Mesenchymal stem cell (in vitro differentiated cells and primary cell): Measurements from ENCODE around the gene POLN.
"Not testable (repeated sequence)": the region's sequence is repeated elsewhere in the genome, so short reads cannot be mapped to it uniquely, and the experiment has no call there.

Experiments
- DNase-seq: peaks from one replicate; pipeline ENCODE4 v3.0.0-alpha.2; 2013
- H2AFZ ChIP-seq: one replicate; pipeline ENCODE4 v1.6.1; 2013; ENCODE audit warnings: low read depth, mild to moderate bottlenecking, control low read depth, inconsistent platforms, low read length, moderate library complexity
- H2AK5ac ChIP-seq: 2 replicates; pipeline ENCODE4 v1.6.1; 2013; ENCODE audit warnings: low read length, moderate library complexity, mild to moderate bottlenecking, inconsistent platforms; ENCODE audit not compliant: severe bottlenecking
- H2BK120ac ChIP-seq: one replicate; pipeline ENCODE4 v1.6.1; 2013; ENCODE audit warnings: low read depth, mild to moderate bottlenecking, inconsistent platforms, low read length, moderate library complexity
- H2BK12ac ChIP-seq, 2 experiments: one replicate each; pipeline ENCODE4 v1.6.1; 2013; ENCODE audit warnings: inconsistent platforms in 2 of 2, low read length in 2 of 2, mild to moderate bottlenecking in 2 of 2, moderate library complexity in 2 of 2, control low read depth in 1 of 2
- H2BK15ac ChIP-seq: one replicate; pipeline ENCODE4 v1.6.1; 2013; ENCODE audit warnings: mild to moderate bottlenecking, low read depth, inconsistent platforms; ENCODE audit not compliant: poor library complexity, severe bottlenecking
- H2BK5ac ChIP-seq: 2 replicates; pipeline ENCODE4 v1.6.1; 2013; ENCODE audit warnings: low read depth, mild to moderate bottlenecking, low read length, control low read depth, inconsistent platforms; ENCODE audit not compliant: poor library complexity, severe bottlenecking
- H3K14ac ChIP-seq, 2 experiments: one replicate each; pipeline ENCODE4 v1.6.1; 2013; ENCODE audit warnings: inconsistent platforms in 2 of 2, low read length in 2 of 2, control low read depth in 1 of 2, mild to moderate bottlenecking in 1 of 2, moderate library complexity in 1 of 2
- H3K18ac ChIP-seq, 2 experiments: one replicate each; pipeline ENCODE4 v1.6.1; 2013; ENCODE audit warnings: inconsistent platforms in 2 of 2, low read length in 2 of 2, control low read depth in 1 of 2, low read depth in 1 of 2, mild to moderate bottlenecking in 1 of 2
- H3K23ac ChIP-seq, 2 experiments: one replicate each; pipeline ENCODE4 v1.6.1; 2013; ENCODE audit warnings: inconsistent platforms in 2 of 2, low read length in 2 of 2, mild to moderate bottlenecking in 2 of 2, moderate library complexity in 2 of 2, control low read depth in 1 of 2
- H3K27ac ChIP-seq: 2 replicates; pipeline ENCODE4 v1.5.1; 2013; ENCODE audit warnings: mild to moderate bottlenecking, moderate library complexity, low read length, control low read depth, inconsistent platforms; ENCODE audit not compliant: poor library complexity, severe bottlenecking
- H3K27me3 ChIP-seq, 2 experiments: 2 replicates each; pipeline versions ENCODE4 v1.6.1 to v1.7.0; 2013; ENCODE audit warnings: low read length in 2 of 2, mild to moderate bottlenecking in 2 of 2, moderate library complexity in 2 of 2, control low read depth in 1 of 2, inconsistent platforms in 1 of 2; ENCODE audit not compliant: control insufficient read depth in 1 of 2, insufficient read depth in 1 of 2
- H3K36me3 ChIP-seq, 2 experiments: 2 replicates each; pipeline versions ENCODE4 v1.6.1 to v1.7.0; 2013; ENCODE audit warnings: low read length in 2 of 2, control low read depth in 1 of 2, inconsistent platforms in 1 of 2, low read depth in 1 of 2, mild to moderate bottlenecking in 1 of 2; ENCODE audit not compliant: insufficient read depth in 2 of 2, control insufficient read depth in 1 of 2
- H3K4ac ChIP-seq, 2 experiments: one replicate each; pipeline ENCODE4 v1.6.1; 2013; ENCODE audit warnings: inconsistent platforms in 2 of 2, low read length in 2 of 2, mild to moderate bottlenecking in 2 of 2, moderate library complexity in 2 of 2, control low read depth in 1 of 2, low read depth in 1 of 2
- H3K4me1 ChIP-seq: 2 replicates; pipeline ENCODE4 v1.6.1; 2013; ENCODE audit warnings: low read depth, low read length, control low read depth; ENCODE audit not compliant: control insufficient read depth, insufficient read depth
- H3K4me2 ChIP-seq: 2 replicates; pipeline ENCODE4 v1.6.1; 2013; ENCODE audit warnings: low read length, mild to moderate bottlenecking, inconsistent platforms; ENCODE audit not compliant: poor library complexity, severe bottlenecking
- H3K4me3 ChIP-seq, 2 experiments: 2 replicates each; pipeline versions ENCODE4 v1.5.1 to v1.7.0; 2013; ENCODE audit warnings: low read length in 2 of 2, mild to moderate bottlenecking in 2 of 2, control low read depth in 1 of 2, low read depth in 1 of 2; ENCODE audit not compliant: insufficient read depth in 1 of 2
- H3K79me1 ChIP-seq: replicated peaks from 2 replicates; pipeline ENCODE4 v1.6.1; 2013; ENCODE audit warnings: mild to moderate bottlenecking, control low read depth, low read length, inconsistent platforms; ENCODE audit not compliant: poor library complexity, severe bottlenecking
- H3K9ac ChIP-seq: 2 replicates; pipeline ENCODE4 v1.7.0; 2013; ENCODE audit warnings: mild to moderate bottlenecking, low read length, moderate library complexity
- H3K9me3 ChIP-seq: 2 replicates; pipeline ENCODE4 v1.7.0; 2013; ENCODE audit warnings: mild to moderate bottlenecking, low read length; ENCODE audit not compliant: control insufficient read depth
- H4K8ac ChIP-seq: one replicate; pipeline ENCODE4 v1.6.1; 2013; ENCODE audit warnings: inconsistent platforms, mild to moderate bottlenecking, low read length, moderate library complexity
- H4K91ac ChIP-seq: one replicate; pipeline ENCODE4 v1.6.1; 2013; ENCODE audit warnings: mild to moderate bottlenecking, low read length, inconsistent platforms
- WGBS: methylation state at CpG from one replicate; pipeline ENCODE4 v1.1.7; 2013; ENCODE audit warnings: mixed read lengths; 5-methylcytosine and 5-hydroxymethylcytosine counted together

Gene POLN

GRCh38 chr4:2231082-2231481 lies 10.8 kb downstream of the POLN start:
- Histone ChIP-seq H3K14ac (no peak overlapping the region), H2BK120ac (no peak overlapping the region), H3K18ac (no peak overlapping the region), H4K91ac (no peak overlapping the region), H3K79me1 (peaks cover 6% of the 10 kb centered on the region), H3K4me1 (peaks cover 2% of the 10 kb centered on the region), H2AK5ac (no peak overlapping the region), H2AFZ (no peak overlapping the region), H3K36me3 (peaks cover 5 to 37% of the 10 kb centered on the region in 2 experiments), H3K4me3 (no peak overlapping the region), H3K9ac (no peak overlapping the region), H2BK5ac (no peak overlapping the region), H4K8ac (no peak overlapping the region), H3K9me3 (no peaks in the 10 kb centered on the region), H3K27me3 (no peaks in the 10 kb centered on the region), H2BK12ac (no peak overlapping the region), H3K27ac (no peak overlapping the region), H3K4me2 (no peak overlapping the region), H2BK15ac (no peak overlapping the region), H3K4ac (no peak overlapping the region), H3K23ac (no peak overlapping the region)
- DNase-seq: no peak
- WGBS: 100% methylated on average over 6 of the region's 6 CpGs

DNA sequence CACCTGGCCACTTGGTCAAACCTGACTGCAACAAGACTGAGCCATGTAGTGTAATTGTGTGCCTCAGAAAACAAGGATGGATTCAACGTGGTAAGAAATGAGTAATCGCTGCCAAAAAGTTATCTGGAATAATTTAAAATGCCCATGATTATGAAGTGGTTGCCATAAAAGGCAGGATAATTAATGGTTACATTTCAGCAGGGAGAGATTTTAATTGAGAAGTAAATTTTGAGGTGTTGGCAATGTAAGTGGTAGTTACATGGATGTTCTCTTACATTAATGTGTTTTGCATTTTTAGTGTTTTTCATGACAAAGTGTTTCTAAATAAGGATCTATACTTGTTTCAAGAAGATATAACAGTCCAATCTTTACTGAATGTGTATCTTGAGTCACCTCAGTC lies 15.7 kb downstream of the POLN start:
- Histone ChIP-seq H3K14ac (no peak overlapping the region), H3K4ac (no peak overlapping the region), H3K36me3 (peaks cover 8 to 30% of the 10 kb centered on the region in 2 experiments), H3K18ac (no peak overlapping the region), H3K9ac (no peak overlapping the region), H4K91ac (no peak overlapping the region), H3K27ac (no peak overlapping the region), H3K9me3 (no peaks in the 10 kb centered on the region), H2BK12ac (no peak overlapping the region), H3K79me1 (peaks cover 5% of the 10 kb centered on the region), H3K23ac (no peak overlapping the region), H3K4me1 (peaks cover 1% of the 10 kb centered on the region), H3K27me3 (no peaks in the 10 kb centered on the region), H3K4me2 (no peak overlapping the region), H2BK120ac (no peak overlapping the region), H2AK5ac (no peak overlapping the region), H3K4me3 (no peak overlapping the region), H2BK15ac (no peak overlapping the region), H4K8ac (no peak overlapping the region), H2BK5ac (no peak overlapping the region), H2AFZ (no peak overlapping the region)
- no peak for DNase-seq
- 91% methylated on average over 2 of the region's 2 CpGs for WGBS

GRCh38 chr4:2222838-2223237 lies 19.1 kb downstream of the POLN start:
- Histone ChIP-seq H3K9me3 (no peaks in the 10 kb centered on the region), H2BK5ac (no peak overlapping the region), H3K4me1 (peaks cover 5% of the 10 kb centered on the region), H2AFZ (no peak overlapping the region), H3K9ac (no peak overlapping the region), H3K27ac (no peak overlapping the region), H3K27me3 (no peaks in the 10 kb centered on the region), H3K79me1 (peaks cover 5% of the 10 kb centered on the region), H3K4me3 (no peak overlapping the region), H3K4me2 (no peak overlapping the region), H2BK15ac (no peak overlapping the region), H4K8ac (no peak overlapping the region), H2BK120ac (no peak overlapping the region), H3K14ac (no peak overlapping the region), H4K91ac (no peak overlapping the region), H3K4ac (no peak overlapping the region), H2AK5ac (no peak overlapping the region), H3K36me3 (peaks cover 8 to 25% of the 10 kb centered on the region in 2 experiments), H3K23ac (no peak overlapping the region), H3K18ac (no peak overlapping the region), H2BK12ac (no peak overlapping the region)
- DNase-seq: no peak
- 100% methylated on average over 2 of the region's 2 CpGs for WGBS

DNA sequence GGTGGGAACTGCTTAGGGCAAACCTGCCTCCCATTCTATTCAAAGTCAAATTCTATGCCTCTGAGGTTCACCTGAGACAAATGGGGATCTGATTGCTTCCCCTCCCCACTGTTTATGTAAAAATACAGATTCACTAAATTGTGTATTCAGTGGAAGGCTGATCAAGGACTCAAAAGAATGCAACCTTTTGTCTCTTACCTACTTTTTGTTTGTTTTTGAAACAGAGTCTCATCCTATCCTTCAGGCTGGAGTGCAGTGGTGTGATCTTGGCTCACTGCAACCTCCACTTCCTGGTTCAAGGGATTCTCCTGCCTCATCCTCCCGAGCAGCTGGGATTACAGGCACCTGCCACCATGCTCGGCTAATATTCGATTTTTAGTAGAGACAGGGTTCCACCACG lies 20.5 kb downstream of the POLN start:
- not testable (repeated sequence) for H2BK120ac ChIP-seq, H2AK5ac ChIP-seq, H2BK12ac ChIP-seq, H3K9ac ChIP-seq, H3K4me3 ChIP-seq, H4K91ac ChIP-seq, H3K23ac ChIP-seq, H3K27ac ChIP-seq, H3K4me1 ChIP-seq, H3K4ac ChIP-seq, H3K27me3 ChIP-seq, H4K8ac ChIP-seq, DNase-seq, H2BK15ac ChIP-seq, H3K9me3 ChIP-seq, H3K4me2 ChIP-seq, H3K18ac ChIP-seq, H3K14ac ChIP-seq, H2BK5ac ChIP-seq, H2AFZ ChIP-seq, H3K79me1 ChIP-seq
- WGBS: 61% methylated on average over 4 of the region's 4 CpGs
- H3K36me3 ChIP-seq: peaks cover 8 to 18% of the 10 kb centered on the region in 2 experiments
